HG03135 (cell line): Measurements from ENCODE around the gene GLIPR2.
"Not testable (repeated sequence)": the region's sequence is repeated elsewhere in the genome, so short reads cannot be mapped to it uniquely, and the experiment has no call there.

ENCODE experiments used
- ATAC-seq: cut with Tn5 transposase; IDR thresholded peaks from one replicate; pipeline ENCODE4 v1.9.1; 2021; ENCODE audit warnings: mild to moderate bottlenecking, moderate library complexity; ENCODE audit not compliant: unreplicated experiment

Gene GLIPR2

DNA sequence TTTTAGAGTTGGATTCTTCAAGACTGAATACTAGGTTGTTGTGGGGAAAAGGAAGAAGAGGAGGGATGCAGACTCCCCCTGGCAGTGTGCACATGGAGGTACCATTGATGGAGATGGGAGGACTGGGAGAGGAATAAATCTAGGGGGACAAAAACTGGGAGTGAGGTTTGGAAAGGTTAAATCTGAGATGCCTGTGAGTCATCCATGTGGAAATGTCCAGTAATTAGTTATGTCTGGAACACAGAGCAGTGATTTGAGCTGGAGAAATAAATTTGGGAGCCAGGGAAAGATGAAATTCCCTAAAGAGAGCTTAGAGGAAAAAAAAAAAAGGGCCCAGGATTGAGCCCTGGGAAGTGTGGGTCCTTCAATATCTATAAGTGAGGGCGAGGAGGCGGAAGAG lies 24.7 kb downstream of the GLIPR2 start:
- no peak for ATAC-seq

DNA sequence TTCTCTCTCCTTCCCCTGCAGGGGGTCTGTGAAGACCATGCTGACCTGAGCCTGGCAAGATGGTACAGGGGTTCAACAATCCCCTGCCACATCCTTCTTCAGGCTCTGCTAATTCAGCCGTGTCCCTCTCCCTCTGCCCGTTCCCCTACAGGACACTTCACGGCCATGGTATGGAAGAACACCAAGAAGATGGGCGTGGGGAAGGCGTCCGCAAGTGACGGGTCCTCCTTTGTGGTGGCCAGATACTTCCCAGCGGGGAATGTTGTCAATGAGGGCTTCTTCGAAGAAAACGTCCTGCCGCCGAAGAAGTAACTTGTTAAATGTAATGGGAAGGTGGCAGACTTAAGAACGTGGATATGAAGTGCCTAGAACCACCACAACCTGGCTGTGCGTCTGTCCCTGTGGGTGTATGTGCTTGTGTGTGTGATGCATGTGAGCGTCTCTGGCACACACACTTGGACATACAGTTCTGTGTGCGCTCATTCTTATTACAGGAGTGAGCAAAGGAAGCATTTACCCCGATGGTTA lies 25.7 kb downstream of the GLIPR2 start:
- no peak for ATAC-seq

DNA sequence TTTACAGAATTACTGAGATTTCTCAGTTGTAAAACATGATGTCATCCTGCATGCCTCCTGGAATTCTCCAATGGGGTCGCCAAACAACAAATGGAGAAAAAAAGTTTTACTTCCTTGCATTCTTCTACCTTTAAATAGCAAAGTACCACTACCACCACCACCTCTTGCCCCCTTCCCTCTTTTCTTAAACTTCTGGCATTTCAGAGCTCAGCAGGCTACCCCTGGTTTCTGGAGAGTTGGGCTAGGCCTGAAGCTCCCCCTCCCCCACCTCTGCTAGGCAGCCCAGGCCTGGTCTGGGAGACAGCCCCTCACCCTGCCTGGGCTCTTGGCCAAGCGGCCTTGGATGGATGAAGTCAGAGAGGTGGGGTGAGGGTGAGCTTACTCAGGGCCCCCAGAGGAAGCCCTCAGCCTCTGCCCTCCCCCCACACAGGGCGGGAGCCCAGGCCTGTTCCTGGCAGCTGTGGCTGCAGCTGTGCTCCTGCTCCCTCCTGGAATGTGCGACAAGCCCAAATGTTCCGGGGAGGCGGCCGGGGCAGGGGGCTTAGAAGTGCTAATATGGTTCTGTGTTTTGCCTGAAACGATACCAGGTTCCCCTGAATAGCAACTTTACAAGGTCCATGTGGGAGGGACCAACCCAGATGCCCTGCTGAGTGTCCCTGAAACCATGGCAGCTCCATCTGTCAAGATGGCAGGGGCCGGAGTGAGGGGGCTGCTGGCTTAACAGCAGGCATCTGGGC lies 26.7 kb downstream of the GLIPR2 start:
- no peak for ATAC-seq

DNA sequence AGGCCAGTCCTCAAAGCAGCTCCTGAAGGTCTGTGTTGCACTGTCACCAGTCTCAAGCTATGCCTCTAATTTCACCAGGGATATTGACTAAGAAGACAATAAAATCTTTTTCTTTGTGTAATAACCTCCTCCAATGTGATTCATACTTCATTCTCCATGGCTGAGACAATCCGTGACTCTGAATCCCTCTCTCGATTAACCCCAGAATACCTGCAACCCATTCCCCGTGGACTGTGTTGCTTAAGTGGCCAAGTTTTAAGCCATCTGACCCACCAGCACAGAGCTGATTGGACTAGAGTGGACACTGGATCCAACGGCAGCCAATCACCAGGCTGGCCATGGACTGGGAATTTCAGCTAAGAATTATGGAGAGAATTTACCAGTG lies 27.2 kb downstream of the GLIPR2 start:
- no peak for ATAC-seq

DNA sequence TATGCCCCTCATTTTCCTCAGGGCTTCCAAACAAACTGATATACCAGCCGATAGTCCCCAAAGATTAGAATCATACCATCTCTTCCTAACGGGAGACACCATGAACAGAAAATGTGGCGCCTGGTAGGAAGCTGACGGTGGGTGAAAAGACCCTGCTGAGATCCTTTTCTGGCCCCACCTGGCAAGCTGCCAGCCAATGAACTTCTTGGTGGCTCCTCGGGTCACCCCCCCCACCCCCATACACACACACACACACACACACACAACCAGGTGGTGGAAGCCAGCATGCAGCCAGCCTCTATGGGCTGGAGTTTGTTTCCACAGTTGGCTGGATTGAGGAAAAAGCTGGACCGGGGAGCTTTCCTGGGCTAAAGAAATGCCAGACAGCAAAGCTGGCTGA lies 27.8 kb downstream of the GLIPR2 start:
- ATAC-seq, result no peak

DNA sequence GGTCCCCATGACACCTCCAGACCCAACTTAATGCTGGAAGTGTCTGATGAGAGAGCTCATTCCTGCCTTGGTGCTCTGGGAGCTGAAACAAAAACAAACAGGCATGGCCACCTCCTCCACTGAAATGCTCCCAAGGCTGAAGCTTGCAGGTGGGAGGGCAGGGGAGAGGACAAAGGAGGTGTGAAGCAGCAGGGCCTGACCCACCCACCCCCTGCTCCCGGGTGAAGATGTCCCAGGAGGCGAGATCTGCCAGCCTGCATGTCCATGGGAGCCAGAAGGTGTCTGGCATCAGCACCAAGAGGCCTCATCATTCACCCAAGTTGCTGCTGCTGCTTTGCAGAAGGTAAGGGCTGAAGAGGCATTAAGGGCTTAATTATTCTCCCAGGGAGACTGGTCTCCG lies 28.5 kb downstream of the GLIPR2 start:
- ATAC-seq, result no peak

DNA sequence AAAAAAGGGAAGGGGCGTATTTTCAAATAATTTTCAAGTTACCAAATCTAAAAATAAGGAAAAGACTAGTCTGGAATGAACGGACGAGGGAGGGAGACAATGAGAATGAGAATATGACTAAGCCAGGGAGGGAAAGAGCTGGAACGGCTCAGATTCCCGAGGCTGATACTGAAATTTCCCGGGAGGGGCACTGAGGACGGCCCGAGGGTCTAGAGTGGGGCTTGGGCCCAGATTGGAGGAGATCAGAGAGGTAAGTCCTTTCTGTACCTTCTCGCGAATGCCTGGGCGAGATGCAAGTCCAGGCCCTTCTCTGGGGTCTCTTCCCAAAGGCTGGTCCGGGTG lies 29.3 kb downstream of the GLIPR2 start:
- no peak for ATAC-seq

DNA sequence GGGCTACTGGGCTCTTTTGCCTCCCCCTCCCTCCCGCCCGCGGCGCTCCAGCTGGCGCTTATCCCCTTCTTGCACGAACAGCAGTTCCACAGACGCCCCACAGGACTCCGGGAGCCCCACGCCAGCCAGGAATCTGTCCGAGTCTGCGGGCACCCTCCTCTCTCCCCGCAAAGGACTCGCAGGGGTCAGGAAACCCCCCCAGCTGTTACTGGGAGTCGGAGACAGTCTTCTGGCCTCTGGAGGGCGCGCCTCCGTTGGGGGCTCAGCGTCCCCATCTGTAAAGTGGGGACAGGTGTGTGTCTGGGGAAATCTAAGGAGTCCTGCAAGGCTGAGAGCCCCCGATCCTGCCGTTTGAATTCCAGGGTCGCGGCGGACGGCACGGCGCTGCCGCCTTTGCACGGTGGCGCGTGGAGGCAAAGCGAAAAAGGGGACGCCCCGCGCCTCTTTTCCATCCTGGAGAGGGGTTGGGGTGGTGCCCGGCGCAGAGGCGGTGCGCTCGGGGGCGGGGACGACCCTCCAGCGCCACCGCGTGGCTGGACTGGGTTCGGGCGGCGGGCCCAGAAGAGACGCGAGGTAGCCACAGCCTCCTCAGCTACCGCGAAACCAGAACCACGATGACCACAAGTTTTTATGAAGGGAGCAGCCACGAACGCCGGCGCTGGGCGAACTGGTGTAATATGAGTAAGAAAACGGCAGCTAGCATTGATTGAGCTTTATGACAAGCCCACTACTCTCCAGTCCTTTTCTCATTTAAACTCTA lies 29.8 kb downstream of the GLIPR2 start:
- no peak for ATAC-seq

DNA sequence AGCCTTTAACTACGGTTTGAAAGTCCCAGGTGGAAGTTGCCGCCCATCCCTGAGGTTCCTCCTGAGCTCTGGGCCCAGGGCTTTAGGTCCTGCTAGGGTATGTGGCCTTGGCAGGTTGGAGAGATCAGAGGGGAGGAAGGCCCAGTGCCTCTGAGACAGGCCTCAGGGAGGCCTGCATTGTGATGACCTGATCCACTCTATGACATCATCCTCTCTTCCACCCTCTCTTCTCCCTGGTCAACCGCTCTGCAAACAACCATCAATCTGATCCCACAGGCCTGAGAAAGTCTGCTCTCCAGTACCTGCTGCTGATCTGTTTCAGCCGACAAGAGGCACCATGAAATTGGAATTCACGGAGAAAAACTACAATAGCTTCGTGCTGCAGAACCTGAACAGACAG lies 32.6 kb downstream of the GLIPR2 start, which contains the start of gene CCIN:
Gene CCIN (plus strand): TSS at position 223 of the 400 bp plus-strand sequence. CDS start 115 bp downstream, at position 338.
- ATAC-seq, result no peak

DNA sequence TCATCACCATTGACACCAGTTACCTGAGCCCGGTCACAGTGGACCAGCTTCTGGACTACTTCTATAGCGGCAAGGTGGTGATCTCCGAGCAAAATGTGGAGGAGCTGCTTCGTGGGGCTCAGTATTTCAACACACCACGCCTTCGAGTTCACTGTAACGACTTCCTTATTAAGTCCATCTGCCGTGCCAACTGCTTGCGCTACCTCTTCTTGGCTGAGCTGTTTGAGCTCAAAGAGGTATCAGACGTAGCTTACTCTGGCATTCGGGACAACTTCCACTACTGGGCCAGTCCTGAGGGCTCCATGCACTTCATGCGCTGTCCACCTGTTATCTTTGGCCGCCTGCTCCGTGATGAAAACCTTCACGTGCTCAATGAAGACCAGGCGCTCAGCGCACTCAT lies 33.2 kb downstream of the GLIPR2 start:
- ATAC-seq, result no peak

DNA sequence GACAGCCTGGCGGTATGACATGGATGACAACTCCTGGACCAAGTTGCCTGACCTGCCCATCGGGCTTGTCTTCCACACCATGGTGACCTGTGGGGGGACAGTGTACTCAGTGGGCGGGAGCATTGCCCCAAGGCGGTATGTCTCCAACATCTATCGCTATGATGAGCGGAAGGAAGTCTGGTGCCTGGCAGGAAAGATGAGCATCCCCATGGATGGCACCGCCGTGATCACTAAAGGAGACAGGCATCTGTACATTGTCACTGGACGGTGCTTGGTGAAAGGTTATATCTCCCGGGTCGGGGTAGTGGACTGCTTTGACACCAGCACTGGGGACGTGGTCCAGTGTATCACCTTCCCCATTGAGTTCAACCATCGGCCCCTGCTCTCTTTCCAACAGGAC lies 34.0 kb downstream of the GLIPR2 start:
- no peak for ATAC-seq

DNA sequence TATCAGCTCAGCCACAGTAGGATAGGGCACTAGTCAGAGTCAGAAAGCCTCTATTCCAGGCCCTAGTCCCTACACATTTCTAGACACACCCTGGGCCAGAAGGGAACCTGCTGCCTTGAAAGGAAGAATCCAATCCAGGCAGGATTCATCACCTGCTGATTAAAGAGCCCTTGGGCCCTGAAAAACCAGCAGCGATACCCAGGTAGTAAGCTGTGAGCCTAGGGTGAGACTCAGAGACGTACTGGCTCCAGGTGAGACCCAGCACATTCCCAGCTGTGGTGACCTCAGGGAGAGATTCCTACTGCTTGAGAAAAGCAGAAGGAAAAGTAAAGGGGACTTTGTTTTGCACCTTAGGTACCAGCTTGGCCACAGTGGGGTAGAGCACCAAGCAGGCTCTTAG lies 37.3 kb downstream of the GLIPR2 start:
- no peak for ATAC-seq

DNA sequence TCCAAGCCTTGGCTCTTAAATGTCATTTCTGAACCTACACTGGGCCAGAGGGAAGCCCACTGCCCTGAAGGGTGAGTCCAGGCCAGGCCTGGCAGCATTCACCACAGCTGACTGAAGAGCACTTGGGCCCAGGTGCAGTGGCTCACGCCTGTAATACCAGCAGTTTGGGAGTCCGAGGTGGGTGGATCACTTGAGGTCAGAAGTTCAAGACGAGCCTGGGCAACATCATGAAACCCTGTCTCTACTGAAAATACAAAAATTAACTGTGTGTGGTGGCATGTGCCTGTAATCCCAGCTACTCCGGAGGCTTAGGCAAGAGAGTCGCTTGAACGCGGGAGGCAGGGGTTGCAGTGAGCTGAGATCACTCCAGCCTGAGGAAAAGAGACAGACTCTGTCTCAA lies 37.7 kb downstream of the GLIPR2 start:
- no peak for ATAC-seq

DNA sequence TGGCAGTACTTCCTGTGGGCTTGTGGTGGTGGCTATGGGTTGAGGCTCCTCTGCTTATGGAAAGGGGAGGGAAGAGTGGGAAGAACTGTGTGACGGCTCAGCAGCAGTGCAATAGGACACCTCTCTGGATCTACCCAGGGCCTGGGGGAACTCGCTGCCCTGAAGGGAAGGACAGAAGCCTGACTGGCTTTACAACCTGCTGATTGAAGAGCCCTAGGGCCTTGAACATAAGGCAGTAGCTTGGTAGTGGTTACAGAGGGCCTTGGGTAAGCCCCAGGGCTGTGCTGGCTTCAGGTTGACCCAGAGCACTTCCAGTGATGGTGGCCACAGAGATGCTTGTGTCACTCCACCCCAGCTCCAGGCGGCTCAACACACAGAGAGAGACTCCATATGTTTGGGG lies 38.2 kb downstream of the GLIPR2 start:
- ATAC-seq, result no peak

DNA sequence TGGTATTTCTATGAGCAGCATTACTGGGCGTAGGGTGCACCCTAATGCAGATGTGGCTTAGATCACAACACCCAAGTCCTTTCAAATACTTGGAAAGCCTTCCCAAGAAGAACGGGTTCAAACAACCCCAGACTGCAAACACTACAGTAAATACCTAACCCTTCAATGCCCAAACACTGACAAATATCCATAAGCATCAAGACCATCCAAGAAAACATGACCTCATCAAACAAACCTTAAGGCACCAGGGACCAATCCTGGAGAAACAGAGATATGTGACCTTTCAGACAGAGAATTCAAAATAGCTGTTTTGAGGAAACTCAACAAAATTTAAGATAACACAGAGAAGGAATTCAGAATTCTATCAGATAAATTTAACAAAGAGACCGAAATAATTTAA lies 38.7 kb downstream of the GLIPR2 start:
- not testable (repeated sequence) for ATAC-seq

DNA sequence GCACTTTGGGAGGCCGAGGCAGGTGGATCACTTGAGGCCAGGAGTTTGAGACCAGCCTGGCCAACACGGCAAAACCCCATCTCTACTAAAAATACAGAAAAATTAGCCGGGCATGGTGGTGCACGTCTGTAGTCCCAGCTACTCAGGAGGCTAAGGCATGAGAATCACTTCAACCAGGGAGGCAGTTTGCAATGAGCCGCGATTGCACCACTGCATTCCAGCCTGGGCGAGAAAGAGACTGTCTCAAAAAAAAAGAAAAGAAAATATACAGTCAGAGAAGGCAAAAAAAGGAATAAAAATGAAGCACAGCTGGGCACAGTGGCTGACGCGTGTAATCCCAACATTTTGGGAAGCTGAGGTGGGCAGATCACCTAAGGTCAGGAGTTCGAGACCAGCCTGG lies 40.0 kb downstream of the GLIPR2 start:
- ATAC-seq, result not testable (repeated sequence)

DNA sequence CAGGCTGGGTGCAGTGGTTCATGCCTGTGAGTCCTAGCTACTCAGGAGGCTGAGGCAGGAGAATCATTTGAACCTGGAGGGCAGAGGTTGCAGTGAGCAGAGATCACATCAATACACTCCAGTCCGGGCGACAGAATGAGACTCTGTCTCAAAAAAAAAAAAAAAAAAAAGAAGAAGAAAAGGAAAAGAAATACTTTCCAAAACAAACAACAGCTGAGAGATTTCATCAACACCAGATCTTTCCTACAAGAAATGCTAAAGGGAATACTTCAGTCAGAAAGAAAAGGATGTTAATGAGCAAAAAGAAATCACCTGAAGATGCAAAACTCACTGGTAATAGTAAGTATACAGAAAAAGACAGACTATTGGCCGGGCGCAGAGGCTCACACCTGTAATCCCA lies 41.0 kb downstream of the GLIPR2 start:
- no peak for ATAC-seq

DNA sequence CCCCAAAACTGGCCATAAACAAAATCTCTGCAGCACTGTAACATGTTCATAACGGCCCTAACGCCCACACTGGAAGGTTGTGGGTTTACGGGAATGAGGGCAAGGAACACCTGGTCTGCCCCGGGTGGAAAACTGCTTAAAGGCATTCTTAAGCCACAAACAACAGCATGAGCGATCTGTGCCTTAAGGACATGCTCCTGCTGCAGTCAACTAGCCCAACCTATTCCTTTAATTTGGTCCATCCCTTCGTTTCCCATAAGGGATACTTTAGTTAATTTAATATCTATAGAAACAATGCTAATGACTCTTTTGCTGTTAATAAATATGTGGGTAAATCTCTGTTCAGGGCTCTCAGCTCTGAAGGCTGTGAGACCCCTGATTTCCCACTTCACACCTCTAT lies 43.7 kb downstream of the GLIPR2 start:
- not testable (repeated sequence) for ATAC-seq

DNA sequence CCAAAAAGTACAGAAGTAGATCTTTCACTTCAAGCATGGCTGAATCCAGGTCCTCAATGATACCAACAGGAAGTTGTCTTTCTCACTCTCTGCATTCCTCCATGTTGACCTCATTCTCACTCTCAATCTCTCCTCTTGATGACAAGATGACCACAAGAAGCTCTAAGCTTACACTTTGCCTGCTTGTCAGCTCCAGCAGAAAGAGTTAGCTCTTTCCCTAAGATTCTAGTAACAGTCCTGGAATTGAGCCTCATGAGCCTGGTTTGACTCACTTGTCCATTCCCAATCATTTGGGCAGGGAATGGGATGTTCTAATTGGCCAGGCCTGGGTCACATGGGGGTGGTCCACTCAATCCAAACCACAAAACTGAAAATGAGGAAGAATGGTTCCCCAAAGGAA lies 50.9 kb downstream of the GLIPR2 start:
- no peak for ATAC-seq

DNA sequence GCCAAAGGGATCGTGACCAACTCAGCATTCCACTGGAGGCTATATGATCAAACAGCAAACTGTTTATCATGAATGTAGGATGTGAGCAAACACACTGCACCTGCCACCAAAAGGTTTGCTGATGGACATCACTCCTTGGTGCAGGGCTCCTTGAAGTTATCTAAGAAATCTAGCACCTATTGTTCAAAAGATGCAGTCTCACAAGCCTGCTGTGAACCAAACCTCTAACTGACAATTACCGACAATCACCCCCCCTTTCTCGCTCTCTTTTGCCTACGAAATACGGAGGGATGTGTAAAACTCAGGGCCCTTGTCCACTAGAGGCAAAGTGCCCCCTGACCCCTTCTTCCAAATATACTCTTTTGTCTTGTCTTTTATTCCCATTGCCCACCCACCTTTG lies 51.7 kb downstream of the GLIPR2 start:
- ATAC-seq, result no peak

DNA sequence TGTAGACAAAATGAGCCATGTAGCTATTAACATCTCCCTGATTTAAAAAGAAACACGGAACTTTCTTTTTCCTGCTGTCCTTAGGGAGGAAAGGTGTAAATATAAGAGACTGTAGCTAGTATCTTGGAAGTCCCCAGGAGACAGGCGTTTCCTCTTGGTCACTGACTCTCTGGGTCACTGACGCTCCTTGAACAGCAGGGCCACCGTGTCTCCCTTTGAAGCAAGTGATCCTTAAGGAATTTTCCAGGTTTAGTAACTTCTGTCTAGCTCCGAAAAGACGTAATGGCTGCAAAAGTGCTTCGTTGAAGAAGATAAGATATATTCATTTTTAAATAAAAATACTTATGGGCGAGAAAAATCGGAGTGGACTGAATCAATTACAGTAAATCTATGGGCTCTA lies 53.4 kb downstream of the GLIPR2 start:
- no peak for ATAC-seq
